Activated naive CD4-positive, alpha-beta T cell treated with anti-CD3 and anti-CD28 coated beads, Interleukin-2, amount 50 U/mL, for 16 hours (primary cell): ENCODE results near the gene ZNF280C.
"Not testable (repeated sequence)": the region's sequence is repeated elsewhere in the genome, so short reads cannot be mapped to it uniquely, and the experiment has no call there.

ENCODE experiments used
- DNase-seq: peaks from one replicate; pipeline ENCODE4 v3.0.0-alpha.2; 2020

The ZNF280C gene

DNA sequence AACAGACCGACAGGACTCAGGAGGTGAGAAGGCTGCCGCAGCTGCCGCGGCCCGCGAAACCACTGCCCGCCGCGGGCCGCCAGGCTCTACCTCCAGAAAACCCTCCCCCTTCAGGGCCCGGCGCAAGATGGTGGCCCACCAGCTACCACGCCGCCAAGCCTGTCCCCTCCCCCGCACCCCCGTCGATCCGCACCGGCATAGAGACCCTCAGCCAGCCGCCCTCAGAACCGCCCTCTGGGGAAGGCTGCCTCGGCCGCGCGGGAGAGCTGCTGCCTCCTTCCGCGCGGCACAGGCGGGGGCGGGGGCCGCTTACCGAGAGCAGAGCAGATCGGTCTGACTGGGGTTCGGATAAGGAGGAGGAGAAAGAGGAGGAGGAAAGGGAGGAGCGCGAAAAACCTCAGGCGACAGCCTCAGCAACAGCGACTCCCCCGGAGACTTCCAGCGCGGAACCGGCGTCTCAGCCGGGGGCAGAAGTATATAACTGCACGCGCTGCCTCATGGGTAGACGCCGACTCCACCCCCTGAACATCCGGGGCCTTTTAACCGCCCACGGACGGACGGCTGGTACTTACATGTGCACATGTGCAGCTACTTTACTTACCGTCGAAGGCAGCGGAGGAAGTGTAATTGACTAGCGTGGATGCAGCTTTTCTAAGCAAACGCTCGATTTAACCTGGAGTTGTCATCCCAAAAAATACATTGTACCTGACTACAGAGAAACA lies at the start of gene ZNF280C:
ZNF280C (minus strand) TSS at position 451 of the 722 bp plus-strand sequence. CDS start 8,450 bp downstream, outside the sequence.
- peak; percentile 90 for DNase-seq

DNA sequence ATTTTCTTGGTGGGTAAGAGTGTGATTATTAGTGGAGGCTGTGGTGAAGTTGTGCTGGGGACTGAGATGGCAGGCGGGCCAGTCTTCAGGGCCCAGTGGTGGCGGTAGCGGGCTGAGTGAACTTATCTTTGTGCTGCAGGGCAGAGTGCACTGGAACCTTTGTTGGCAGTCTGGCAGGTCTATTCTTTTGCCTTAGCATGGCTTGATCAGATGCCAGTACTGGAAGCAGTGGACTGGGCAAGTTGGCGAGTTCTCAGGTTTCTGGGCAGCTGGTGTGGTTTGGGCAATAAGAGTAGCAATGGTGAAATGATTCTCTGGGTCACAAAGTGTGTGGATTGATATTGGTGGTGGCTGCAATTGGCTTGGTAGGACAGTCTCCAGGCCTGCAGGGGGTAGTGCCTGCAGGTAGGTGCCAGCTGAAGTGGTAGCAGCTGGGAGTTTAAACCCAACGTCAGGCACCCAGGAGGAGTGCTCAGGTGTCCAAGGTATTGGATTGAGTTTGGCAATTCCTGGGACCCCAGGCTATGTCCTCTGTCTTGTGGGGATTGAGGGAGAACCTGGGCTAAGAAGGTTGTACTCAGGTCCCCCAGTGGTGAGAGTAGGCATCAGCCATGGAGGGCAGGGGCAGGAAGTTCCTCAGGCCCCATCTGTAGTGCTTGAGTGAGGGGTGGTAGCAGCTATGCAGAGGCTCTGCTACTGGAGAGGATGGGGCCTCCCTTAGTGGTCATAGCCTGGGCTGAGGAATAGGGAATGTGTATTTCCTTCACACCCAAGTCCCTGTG lies 36.1 kb upstream of the ZNF280C start:
- DNase-seq, result no peak

DNA sequence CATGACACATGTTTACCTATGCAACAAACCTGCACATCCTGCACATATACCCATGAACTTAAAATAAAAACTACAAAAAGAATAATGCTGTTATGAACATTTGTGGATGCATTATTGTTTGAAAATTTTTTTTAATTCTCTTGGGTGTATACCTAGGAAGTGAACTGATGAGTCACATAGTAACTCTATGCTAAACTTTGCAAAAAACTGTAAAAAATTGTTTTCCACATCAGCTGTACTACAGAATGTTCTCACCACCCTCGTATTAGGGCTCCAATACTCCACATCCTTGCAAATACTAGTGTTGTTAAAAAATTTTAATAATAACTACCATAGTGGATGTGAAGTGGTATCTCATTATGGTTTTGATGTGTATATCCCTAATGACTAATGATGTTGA lies 33.3 kb upstream of the ZNF280C start:
- no peak for DNase-seq

DNA sequence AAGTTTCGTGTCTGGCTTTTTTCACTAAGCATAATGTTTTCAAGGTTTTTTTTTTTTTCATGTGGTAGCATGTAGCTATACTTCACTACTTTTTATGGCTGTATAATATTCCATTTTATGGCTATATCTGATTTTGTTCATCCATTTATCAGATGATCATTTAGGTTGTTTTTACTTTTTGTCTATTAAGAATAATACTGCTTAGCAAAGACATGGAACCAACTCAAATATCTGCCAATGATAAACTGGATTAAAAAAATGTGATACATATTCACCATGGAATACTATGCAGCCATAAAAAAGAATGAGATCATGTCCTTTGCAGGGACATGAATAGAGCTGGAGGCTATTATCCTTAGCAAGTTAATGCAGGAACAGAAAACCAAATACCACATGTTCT lies 32.7 kb upstream of the ZNF280C start:
- DNase-seq, result no peak

- DNase-seq, result no peak
These were observed 31.2 kb upstream of the ZNF280C start for GRCh38 chrX:130300010-130300282.

DNA sequence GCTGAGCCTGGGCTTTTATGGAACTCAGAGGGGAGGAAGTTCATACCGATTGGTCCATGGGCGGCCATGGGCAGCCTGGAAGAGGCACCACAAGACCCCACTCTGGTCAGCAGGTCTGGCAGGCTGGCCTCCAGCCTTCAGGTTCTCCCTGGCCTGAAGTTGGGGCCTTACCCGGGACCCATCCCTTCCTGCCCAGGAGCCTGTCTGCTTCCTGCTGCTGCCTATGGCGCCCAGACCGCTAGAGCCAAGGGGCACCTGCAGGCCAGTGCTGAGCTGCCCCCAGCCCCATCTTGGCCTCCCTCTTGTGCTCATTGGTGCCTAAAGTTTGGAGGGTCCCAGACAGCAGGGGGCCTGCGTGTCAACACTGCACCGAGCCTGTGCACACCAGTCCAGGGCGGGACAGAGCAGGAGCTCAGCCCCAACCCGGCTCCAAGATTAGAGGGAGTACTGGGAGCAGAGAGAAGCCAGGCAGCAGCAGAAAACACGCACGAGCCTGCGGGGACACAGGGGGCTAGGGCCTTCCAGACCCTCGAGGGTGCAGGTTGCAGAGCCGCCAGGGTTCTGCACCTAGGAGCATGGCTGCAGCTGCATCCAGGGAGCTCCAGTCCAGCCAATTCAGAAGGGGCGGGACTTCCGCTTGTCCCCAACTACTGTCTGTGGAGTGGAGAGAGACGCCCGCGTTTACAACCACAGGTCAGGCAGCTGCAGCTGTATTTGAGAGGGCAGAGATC lies 30.7 kb upstream of the ZNF280C start:
- no peak for DNase-seq

DNA sequence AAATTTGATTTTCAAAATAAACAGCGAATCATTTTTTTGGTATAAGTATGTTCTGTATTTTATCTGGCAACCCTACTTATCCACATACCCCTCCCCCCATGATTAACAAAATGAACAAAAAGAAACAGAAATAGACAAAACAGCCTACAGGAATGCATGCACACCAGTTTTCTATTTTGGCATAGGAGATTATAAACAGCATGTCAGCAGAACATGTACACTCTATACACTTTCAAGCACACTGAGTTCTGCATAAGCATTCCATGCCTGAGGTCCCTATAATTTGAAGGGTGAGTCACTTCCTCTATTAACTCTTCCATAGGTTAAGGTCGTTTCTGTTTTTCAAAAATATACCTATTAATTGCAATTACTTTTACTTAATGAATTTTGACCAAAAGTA lies 28.0 kb upstream of the ZNF280C start:
- no peak for DNase-seq

DNA sequence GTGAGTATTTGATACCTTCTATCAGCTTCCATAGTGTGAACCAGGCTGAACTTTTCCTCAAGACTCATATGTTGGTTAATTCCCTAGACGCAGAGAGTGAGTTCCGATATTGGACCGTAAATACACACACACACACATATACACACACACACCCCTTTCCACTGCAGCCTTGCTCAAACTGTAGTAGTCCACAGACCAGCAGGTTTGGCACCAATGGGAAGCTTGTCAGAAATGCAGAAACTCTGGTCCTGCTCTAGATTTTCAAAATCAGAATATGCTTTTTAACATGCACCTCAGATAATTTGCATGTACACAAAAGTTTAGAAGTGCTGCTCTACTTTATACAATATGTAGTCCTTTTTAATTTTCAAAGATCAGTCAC lies 27.6 kb upstream of the ZNF280C start:
- no peak for DNase-seq

GRCh38 chrX:130295519-130296296 lies 27.0 kb upstream of the ZNF280C start:
- no peak for DNase-seq

DNA sequence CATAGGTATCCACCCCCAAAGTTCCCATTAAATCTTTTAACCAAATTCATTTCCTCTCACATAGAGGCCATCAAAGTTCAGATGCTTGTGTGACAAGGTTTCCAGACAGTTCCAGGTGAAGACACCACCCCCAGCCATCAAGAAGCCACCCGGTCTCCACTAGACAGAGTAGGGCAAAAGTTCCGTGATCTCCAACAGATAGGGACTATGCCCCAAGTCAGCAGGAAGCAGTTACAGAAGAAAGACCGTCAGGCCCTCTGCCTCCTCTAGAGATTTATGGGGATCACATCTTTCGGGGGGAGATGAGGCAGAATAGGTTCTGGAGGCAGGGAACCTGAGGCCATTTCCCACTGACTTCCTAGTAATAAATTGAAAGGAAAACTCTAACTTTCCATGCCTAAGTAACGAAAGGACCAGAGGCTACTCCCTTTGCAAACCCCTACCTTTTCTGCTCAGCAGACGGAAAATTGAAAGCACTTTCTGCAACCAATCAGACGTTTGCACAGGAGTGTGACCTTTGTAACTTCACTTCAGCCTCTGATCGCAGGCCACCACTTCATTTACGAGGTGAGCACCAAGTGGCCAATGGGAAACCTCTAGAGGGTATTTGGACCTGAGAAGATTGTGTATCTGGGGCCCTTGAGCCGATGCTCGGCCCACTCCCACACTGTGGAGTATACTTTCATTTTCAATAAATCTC lies 18.5 kb upstream of the ZNF280C start:
- no peak for DNase-seq

DNA sequence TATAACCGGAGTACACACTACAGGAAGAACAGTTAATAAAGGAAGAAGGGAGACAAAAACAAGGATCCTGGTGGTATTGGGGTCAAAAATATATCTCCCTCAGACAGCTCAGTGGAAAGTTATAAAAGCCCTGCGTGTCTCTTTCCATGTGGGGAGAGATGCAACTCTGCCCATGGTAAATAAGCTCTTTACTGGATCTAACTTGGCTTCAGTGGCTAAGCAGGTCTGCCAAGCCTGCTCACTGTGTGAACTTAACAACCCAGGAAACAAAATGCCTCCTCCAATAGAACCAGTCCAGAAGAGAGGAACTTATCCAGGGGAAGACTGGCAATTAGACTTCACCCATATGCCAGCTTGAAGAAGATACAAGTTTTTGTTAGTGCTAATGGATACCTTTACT lies 17.0 kb upstream of the ZNF280C start:
- DNase-seq, result no peak

DNA sequence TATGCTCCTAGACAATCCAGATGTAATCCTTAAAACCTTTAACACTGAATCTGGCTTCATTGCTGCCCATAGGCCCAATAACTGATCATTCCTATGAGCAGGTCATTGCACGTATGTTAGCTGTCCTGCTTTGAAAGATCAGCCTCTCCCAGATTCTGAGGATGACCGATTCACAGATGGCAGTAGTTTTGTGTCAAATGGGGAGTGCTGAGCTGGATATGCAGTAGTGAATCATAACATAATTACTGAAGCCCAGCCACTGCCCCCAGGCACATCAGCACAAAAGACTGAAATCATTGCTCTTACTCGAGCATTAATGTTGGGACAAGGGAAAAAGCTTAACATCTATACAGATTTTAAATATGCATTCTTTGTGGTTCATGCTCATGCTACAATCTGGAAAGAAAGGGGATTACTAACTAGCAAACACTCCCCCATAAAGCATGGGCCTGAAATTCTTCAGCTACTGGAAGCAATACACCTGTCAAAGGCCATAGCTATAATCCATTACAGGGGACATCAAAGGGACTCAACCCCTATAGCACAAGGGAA lies 16.4 kb upstream of the ZNF280C start:
- no peak for DNase-seq

GRCh38 chrX:130282151-130282550 lies 13.5 kb upstream of the ZNF280C start:
- no peak for DNase-seq

- DNase-seq, result no peak
These were observed 12.2 kb upstream of the ZNF280C start for GRCh38 chrX:130280901-130281300.

- DNase-seq, result not testable (repeated sequence)
These were observed 3.6 kb upstream of the ZNF280C start for GRCh38 chrX:130272253-130272652.

DNA sequence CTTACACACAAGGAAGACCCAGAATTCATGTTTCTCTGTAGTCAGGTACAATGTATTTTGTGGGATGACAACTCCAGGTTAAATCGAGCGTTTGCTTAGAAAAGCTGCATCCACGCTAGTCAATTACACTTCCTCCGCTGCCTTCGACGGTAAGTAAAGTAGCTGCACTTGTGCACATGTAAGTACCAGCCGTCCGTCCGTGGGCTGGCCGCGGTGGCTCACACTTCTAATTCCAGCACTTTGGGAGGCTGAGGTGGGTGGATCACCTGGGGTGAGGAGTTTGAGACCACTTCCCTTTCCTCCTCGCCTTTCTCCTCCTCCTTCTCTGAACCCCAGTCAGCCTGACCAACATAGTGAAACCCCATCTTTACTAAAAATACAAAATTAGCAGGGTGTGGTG lies 692 bp upstream of the ZNF280C start:
- not testable (repeated sequence) for DNase-seq

- peak; percentile 9 for DNase-seq
These were observed 697 bp downstream of the ZNF280C start for GRCh38 chrX:130267956-130268448.

DNA sequence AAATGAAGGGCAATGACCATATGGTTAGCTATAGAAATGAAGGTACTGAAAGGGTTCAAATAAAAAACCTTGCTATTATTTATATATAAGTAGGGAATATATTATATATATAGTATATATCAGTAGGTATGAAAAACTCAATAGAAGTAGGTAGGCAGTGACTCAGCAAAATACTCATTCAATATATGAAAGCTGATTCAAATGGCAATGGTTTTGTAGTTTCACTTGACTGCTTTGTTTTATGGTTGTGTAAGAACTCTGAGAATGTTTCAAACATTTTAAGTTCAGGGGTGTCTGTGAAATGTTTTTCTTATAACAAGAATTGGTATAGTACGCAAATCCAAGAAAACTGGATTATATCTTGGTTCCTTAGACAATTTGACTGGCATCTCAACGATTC lies 4.1 kb downstream of the ZNF280C start:
- DNase-seq, result no peak

- no peak for DNase-seq
These were observed 5.7 kb downstream of the ZNF280C start for GRCh38 chrX:130263016-130263415.

- DNase-seq, result no peak
These were observed 6.5 kb downstream of the ZNF280C start for GRCh38 chrX:130262231-130262630.

- DNase-seq, result no peak
These were observed 7.3 kb downstream of the ZNF280C start for GRCh38 chrX:130261296-130261893.

DNA sequence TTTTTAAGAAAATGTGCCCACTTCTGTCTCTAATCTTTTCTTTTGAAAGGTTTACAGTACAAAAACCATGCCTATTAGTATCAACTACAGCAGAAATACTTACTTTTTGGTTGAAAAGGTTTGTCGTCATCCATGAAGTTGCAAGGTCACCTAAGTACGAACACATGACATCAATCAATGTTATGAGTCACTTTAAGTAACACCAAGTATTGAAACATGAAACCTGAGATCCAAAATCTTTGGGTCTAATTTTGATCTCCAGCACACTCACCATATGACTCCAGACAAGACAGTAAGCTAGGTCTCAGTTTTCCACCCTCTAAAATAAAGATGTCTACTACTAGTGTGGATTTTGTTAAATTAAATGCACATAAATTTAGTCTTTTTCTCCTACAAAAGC lies 8.4 kb downstream of the ZNF280C start:
- no peak for DNase-seq
